Measurements from ENCODE around the gene MYL9. TPM values are rescaled to one million over a fixed set of nuclear protein-coding genes. Genes with fewer than 3 reads are reported as not detected.

The MYL9 gene
- total and polyA plus RNA-seq, 2 donors (not counting 1 experiment from before 2014, with no cell fraction given), result 25.4 to 457 TPM

DNA sequence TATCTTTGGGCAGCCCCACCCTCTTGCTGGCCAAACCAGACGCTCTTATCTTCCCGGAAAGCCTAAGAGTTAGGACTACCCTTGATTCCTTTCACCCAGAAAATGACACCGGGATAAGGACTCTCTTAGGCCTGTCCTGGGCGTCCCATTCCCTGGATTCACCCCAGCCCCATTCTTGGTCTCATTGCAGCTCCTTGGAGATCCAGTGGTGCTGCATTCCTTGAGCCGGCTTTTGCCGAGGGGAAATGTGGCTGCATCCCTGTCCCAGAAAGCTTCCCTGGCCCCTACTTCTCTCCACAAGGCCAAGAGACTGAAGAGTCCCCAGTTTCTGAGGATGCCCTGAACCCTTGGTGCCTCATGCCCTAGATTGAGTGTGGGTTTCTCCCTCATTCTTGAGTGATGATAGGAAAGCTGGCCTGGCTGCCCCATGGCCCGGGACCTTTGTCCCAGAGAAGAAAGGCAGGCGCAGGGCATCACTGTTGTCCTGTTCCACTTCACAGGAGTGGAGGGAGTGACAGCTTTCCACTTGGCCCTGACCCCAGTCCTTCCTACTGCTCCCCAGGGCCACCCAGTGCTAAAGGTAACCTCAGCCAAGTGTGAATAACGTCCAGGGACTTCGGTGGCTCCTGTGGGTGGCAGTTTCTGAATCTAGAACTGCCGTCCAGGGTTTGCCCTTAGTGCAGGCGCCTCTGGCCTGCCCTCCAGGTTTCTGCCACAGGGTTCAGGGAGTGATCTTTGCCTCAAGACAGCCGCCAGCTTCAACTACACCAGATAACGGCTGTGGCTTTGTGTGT lies 42.7 kb upstream of the MYL9 start:
- Histone ChIP-seq H3K27me3 (ENCODE audit: control insufficient read depth, insufficient read depth, low read length) (no peaks in the 10 kb centered on the region), H3K36me3 (ENCODE audit: control insufficient read depth, insufficient read depth, low read length) (peaks cover 31% of the 10 kb centered on the region), H3K79me2 (ENCODE audit: control insufficient read depth, insufficient read depth, low read length) (peaks cover 40% of the 10 kb centered on the region), H3K9me3 (ENCODE audit: control insufficient read depth, insufficient read depth, low read depth, low read length) (no peaks in the 10 kb centered on the region), H3K4me1 (ENCODE audit: control insufficient read depth, extremely low read depth, insufficient read depth, low read length) (peaks cover 8% of the 10 kb centered on the region), H3K9ac (ENCODE audit: insufficient read depth, low read length) (no peak overlapping the region), H2AFZ (ENCODE audit: low read length) (no peak overlapping the region), H3K4me3 (replicated peaks in 1 of 4; ENCODE audit: control extremely low read depth in 1 of 4, insufficient read depth in 1 of 4, low read depth in 3 of 4, low read length in 4 of 4) (no peak overlapping the region), H4K20me1 (ENCODE audit: control insufficient read depth, extremely low read depth, insufficient read depth, low read length) (no peaks in the 10 kb centered on the region), H3K4me2 (ENCODE audit: extremely low read depth, insufficient read depth, low read length) (no peak overlapping the region), H3K27ac (ENCODE audit: insufficient read depth, low read length) (no peak overlapping the region)
- TF ChIP-seq EZH2 (IDR thresholded peaks at IDR 0.05; ENCODE audit: low read length, missing control alignments), result no peak
- TF ChIP-seq, protein P1, sequence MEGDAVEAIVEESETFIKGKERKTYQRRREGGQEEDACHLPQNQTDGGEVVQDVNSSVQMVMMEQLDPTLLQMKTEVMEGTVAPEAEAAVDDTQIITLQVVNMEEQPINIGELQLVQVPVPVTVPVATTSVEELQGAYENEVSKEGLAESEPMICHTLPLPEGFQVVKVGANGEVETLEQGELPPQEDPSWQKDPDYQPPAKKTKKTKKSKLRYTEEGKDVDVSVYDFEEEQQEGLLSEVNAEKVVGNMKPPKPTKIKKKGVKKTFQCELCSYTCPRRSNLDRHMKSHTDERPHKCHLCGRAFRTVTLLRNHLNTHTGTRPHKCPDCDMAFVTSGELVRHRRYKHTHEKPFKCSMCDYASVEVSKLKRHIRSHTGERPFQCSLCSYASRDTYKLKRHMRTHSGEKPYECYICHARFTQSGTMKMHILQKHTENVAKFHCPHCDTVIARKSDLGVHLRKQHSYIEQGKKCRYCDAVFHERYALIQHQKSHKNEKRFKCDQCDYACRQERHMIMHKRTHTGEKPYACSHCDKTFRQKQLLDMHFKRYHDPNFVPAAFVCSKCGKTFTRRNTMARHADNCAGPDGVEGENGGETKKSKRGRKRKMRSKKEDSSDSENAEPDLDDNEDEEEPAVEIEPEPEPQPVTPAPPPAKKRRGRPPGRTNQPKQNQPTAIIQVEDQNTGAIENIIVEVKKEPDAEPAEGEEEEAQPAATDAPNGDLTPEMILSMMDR (conservative IDR thresholded peaks at IDR 0.05 in 1 of 2, IDR thresholded peaks at IDR 0.05 in 1 of 2; ENCODE audit: low read depth in 1 of 2, low read length in 2 of 2), result no peak
- DNase-seq (ENCODE audit: low read depth in 2 of 2), result no peak

DNA sequence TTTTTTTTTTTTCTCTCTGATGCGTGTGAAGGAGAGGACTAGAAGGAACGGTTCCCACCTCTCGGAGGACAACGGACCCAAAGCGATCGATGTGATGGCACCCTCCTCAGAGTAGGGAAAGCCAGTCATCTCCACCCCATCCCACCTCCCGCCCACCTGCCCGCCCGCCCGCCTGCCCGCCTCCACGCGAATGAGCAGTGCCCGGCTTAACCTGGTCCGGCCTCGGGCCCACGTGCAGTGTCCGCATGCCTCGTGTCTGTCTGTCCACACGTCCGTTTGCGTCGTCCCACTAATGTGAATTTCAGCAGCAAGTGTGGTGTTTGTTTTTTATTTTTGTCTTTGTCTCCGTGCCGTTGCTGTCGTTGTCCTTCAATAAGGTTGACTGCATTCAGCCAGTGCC lies 42.1 kb upstream of the MYL9 start:
- peaks cover 38% of the 10 kb centered on the region for H3K79me2 ChIP-seq (ENCODE audit: control insufficient read depth, insufficient read depth, low read length)
- peaks cover 3% of the 10 kb centered on the region for H3K4me1 ChIP-seq (ENCODE audit: control insufficient read depth, extremely low read depth, insufficient read depth, low read length)

DNA sequence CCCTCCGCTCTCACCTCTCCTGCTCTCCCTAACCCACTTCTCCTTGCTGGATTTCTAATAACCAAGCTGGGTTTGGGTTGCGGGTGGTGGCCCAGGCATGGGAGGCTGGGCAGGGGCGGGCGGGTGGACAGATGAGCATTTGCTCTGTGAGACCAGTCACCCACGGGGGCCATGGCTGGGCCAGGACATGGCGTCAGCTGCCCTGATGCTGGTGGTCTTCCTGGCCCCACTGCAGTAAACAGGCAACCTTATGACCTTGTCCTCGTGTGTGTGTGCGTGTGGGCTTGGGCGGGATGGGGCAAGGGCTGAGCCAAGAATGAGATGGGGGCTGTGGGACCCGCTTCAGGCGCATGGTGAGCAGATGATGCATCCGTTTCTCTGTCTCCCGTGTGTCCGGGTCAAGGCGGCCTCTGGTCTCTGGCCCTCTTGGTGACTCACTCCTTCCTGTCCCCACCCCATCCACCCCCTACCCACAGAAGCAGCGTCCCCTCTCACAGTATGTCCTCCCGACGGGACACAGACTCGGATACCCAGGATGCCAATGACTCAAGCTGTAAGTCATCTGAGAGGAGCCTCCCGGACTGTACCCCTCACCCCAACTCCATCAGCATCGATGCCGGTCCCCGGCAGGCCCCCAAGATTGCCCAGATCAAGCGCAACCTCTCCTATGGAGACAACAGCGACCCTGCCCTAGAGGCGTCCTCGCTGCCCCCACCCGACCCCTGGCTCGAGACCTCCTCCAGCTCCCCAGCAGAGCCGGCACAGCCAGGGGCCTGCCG lies 41.4 kb upstream of the MYL9 start:
- H3K36me3 ChIP-seq (ENCODE audit: control insufficient read depth, insufficient read depth, low read length), result peaks cover 31% of the 10 kb centered on the region
- H3K4me1 ChIP-seq (ENCODE audit: control insufficient read depth, extremely low read depth, insufficient read depth, low read length), result peaks cover 3% of the 10 kb centered on the region
- no peak overlapping the region for H3K27ac ChIP-seq (ENCODE audit: insufficient read depth, low read length)
- no peak overlapping the region for H3K9ac ChIP-seq (ENCODE audit: insufficient read depth, low read length)
- no peak overlapping the region for H3K4me2 ChIP-seq (ENCODE audit: extremely low read depth, insufficient read depth, low read length)
- H3K4me3 ChIP-seq (replicated peaks in 1 of 4; ENCODE audit: control extremely low read depth in 1 of 4, insufficient read depth in 1 of 4, low read depth in 3 of 4, low read length in 4 of 4), result no peak overlapping the region
- no peak overlapping the region for H2AFZ ChIP-seq (ENCODE audit: low read length)
- peaks cover 34% of the 10 kb centered on the region for H3K79me2 ChIP-seq (ENCODE audit: control insufficient read depth, insufficient read depth, low read length)
- no peaks in the 10 kb centered on the region for H4K20me1 ChIP-seq (ENCODE audit: control insufficient read depth, extremely low read depth, insufficient read depth, low read length)
- TF ChIP-seq EZH2 (IDR thresholded peaks at IDR 0.05; ENCODE audit: low read length, missing control alignments), result no peak
- TF ChIP-seq, protein P1 (conservative IDR thresholded peaks at IDR 0.05 in 1 of 2, IDR thresholded peaks at IDR 0.05 in 1 of 2; ENCODE audit: low read depth in 1 of 2, low read length in 2 of 2), result no peak
- H3K9me3 ChIP-seq (ENCODE audit: control insufficient read depth, insufficient read depth, low read depth, low read length), result no peaks in the 10 kb centered on the region
- DNase-seq (ENCODE audit: low read depth in 2 of 2), result peak in 1 of 2 donors; percentile 59
- no peaks in the 10 kb centered on the region for H3K27me3 ChIP-seq (ENCODE audit: control insufficient read depth, insufficient read depth, low read length)

More for the DNA sequence above, 42.1 kb upstream of the MYL9 start:
- TF ChIP-seq, protein P1 (conservative IDR thresholded peaks at IDR 0.05 in 1 of 2, IDR thresholded peaks at IDR 0.05 in 1 of 2; ENCODE audit: low read depth in 1 of 2, low read length in 2 of 2), result no peak
- no peak for TF ChIP-seq EZH2 (IDR thresholded peaks at IDR 0.05; ENCODE audit: low read length, missing control alignments)
- H4K20me1 ChIP-seq (ENCODE audit: control insufficient read depth, extremely low read depth, insufficient read depth, low read length), result no peaks in the 10 kb centered on the region
- H2AFZ ChIP-seq (ENCODE audit: low read length), result no peak overlapping the region
- H3K36me3 ChIP-seq (ENCODE audit: control insufficient read depth, insufficient read depth, low read length), result peaks cover 31% of the 10 kb centered on the region
- no peak overlapping the region for H3K27ac ChIP-seq (ENCODE audit: insufficient read depth, low read length)
- no peaks in the 10 kb centered on the region for H3K27me3 ChIP-seq (ENCODE audit: control insufficient read depth, insufficient read depth, low read length)
- H3K4me3 ChIP-seq (replicated peaks in 1 of 4; ENCODE audit: control extremely low read depth in 1 of 4, insufficient read depth in 1 of 4, low read depth in 3 of 4, low read length in 4 of 4), result no peak overlapping the region
- no peak for DNase-seq (ENCODE audit: low read depth in 2 of 2)
- H3K4me2 ChIP-seq (ENCODE audit: extremely low read depth, insufficient read depth, low read length), result no peak overlapping the region
- no peak overlapping the region for H3K9ac ChIP-seq (ENCODE audit: insufficient read depth, low read length)
- H3K9me3 ChIP-seq (ENCODE audit: control insufficient read depth, insufficient read depth, low read depth, low read length), result no peaks in the 10 kb centered on the region

All from fibroblast of lung (primary cell).